OCI-M1 (cell line): ENCODE results near the gene EHD4.

Experiments used
- DNase-seq: peaks from one replicate; lab custom pipeline; 2025; lab: John Stamatoyannopoulos, UW

The EHD4 gene

DNA sequence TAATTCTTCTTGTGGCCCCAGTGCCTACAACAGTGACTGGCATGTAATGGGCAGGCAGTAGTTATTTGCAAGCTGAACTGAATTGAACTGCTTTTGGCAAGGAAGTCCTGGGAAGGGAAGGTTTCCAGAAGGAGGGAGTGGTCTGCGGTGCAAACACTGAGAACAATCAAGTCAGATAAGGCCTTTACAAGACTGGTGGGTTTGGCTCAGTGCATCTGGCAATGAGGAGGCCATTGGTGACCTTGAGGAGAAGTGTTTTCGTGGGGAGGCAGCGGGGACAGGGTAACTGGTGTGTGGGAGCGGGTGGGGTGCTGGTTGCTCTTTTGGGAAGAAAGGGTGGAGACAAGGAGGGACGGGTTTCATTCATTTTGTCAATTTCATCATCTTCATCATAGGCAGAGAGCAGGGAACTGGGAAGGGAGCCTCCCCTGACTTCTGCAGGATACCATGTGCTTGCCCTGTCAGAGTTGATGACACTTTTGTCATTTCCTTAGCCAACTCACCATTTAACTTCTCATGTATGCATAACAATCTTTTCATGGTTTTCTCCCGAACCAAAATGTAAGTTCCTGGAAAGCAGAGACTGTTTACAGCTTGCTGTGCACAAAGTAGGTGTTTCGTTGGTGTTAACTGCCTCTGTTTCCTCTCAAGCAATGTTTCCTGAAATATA lies 8.4 kb upstream of the EHD4 start:
- no peak for DNase-seq

- no peak for DNase-seq
Observed at GRCh38 chr15:41979493-41980266, 7.3 kb upstream of the EHD4 start.

DNA sequence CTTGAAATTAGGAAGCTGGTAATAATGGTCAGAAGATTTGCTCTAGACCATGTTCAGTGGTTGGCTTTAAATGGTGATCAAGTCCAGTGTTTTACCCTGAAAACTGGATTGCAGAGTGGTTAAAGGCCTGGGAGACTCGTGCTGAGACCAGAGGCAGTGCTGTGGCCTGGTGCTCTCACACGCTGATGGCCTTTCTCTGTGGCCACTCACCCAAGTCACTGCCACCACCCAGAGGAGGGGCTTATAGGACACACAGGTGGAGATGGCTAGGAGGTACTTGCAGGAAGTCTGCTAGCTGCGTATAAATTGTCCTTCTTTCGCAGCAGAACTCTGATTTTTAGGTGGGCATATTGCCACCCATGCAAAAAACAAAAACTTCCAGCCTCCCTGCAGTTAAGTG lies 6.2 kb upstream of the EHD4 start:
- DNase-seq: no peak

GRCh38 chr15:41977757-41978383 lies 5.5 kb upstream of the EHD4 start:
- DNase-seq: no peak

DNA sequence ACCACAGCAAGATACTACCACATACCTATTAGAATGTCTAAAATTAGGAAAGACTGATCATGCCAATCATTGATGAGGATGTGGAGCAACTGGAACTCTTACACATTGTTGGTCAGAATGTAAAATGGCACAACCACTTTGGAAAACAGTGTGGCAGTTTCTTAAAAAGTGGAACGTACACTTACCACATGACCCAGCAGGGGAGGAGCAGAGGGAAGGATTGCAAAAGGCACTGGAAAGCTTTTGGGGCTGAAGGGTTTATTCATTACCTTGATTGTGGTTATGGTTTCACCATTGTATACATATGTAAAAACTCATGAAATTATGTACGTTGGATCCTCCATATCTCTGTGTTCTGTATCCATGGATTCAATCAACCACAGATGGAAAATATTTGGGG lies 3.3 kb upstream of the EHD4 start:
- peak; percentile 25 for DNase-seq

DNA sequence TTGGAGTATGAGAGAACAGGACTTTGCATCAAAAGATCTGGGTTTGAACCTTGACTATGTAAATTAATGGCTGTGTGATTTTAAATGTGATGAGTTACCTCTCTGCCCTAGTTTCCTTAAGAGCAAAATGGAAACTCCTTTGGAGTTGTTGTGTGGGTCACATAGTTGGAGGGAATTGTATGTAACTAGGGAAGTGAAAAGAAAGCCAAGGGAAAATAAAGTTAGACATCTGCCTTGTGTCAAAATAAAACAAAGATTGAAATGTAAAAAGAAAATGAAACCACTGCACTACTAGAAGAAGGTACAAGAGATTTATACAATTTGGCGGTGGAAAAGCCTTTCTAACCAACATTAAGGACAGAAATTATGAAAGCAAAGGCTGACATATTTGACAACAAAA lies 1.7 kb upstream of the EHD4 start:
- peak; percentile 20 for DNase-seq

- DNase-seq: no peak
Observed at GRCh38 chr15:41971895-41972252, 483 bp downstream of the EHD4 start.

DNA sequence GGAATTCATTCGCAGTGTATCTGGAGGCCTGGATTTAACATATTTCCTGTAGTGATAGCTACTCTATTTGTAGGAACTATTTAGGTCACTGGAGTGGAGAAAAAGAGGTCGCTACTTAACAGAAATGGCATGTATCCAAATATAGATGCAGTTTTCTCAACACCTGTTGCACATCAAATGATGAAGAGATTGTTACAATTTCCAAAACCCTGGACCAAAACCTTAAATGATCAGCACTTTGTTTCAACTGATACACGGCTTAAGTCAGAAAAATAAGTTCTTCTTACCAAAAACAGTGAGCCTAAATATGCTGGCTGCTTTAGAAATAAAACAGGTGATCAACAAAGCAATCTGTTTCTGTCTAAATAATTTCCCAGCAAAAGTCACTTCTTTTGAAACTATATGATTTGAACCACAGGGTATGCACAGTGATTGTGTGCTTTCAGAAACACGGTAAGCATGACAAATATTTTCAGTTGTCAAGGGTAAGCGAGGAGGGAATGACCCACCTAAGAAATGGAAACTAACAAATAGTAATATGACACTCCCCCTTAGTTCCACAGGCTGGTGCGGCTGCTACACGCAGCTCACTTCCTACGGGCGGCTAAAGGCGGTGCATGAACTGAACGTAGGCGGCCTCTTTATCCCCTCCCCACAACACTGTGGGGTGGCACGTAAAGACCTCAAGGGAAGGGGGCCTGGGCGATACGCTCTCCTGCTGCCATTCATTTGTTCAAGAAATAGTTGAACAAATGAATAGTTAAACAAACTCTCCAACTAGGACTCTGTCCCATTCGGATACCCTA lies 1.1 kb downstream of the EHD4 start:
- peak; percentile 75 for DNase-seq

DNA sequence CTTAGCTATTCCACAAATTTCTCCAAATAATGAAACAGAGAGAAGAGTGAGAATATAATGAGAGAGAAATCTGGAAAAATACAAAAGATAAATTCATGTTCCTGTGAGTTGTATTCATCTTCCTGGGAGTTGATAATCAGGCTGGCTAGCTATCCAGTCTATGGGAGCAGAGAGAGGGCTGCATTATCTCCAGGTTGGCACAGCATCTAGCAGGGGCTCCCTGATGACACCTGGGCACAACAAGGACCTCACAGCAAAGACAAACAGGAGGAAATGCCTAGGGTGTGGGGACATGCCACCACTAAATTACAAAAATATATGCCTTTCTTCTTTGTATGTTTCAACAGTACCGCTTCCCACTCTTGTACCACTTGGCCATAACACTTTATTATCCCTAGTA lies 1.9 kb downstream of the EHD4 start:
- no peak for DNase-seq

DNA sequence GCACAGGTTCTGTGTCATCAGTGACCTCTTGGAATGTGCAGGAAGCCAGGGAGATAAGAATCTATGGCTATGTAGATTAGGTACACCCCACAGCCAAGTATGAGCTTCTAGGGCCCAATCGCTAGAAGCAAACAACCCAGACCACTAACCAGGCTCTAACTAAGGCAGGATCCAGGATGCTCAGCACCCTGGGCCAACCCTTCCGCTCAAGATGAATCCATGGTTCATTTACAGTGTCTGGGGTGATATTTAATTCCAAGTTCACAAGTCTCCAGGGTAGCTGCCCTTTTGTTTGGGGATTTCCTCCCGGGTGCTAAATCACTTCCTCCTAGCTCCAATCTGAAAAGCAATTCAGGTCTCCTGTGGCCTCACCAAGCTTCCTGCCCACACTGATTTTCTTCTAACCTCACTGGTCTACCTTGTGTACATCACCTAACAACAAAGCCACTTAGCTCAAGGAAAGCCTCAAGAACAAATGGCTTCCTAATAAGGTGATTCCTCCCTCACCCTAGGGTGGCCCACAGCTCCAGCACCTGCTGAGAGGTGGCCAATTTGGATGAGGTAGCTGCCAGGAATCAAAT lies 2.4 kb downstream of the EHD4 start:
- no peak for DNase-seq

DNA sequence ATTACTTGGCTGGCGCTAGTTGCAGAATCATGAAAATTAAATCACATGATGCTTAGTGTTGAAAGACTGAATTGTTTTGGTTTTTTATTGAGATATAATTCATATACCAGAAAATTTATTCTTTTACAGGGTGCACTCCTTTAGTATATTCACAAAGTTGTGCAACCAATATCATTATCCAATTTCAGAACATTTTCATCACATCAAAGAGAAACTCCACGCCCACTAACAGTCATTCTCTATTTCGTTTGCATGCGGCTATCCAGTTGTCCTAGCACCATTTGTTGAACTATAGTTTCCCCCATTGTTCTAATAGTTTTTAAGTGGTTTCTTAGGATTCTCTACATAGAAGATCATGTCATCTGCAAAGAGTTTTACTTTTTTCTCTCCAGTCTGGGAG lies 3.7 kb downstream of the EHD4 start:
- peak; percentile 15 for DNase-seq

GRCh38 chr15:41967506-41968206 lies 4.7 kb downstream of the EHD4 start:
- peak; percentile 92 for DNase-seq

- DNase-seq: peak; percentile 15
Observed at GRCh38 chr15:41966920-41967465, 5.4 kb downstream of the EHD4 start.

- no peak for DNase-seq
Observed at GRCh38 chr15:41966414-41966812, 5.9 kb downstream of the EHD4 start.

GRCh38 chr15:41965441-41966413 lies 6.6 kb downstream of the EHD4 start:
- DNase-seq: no peak

DNA sequence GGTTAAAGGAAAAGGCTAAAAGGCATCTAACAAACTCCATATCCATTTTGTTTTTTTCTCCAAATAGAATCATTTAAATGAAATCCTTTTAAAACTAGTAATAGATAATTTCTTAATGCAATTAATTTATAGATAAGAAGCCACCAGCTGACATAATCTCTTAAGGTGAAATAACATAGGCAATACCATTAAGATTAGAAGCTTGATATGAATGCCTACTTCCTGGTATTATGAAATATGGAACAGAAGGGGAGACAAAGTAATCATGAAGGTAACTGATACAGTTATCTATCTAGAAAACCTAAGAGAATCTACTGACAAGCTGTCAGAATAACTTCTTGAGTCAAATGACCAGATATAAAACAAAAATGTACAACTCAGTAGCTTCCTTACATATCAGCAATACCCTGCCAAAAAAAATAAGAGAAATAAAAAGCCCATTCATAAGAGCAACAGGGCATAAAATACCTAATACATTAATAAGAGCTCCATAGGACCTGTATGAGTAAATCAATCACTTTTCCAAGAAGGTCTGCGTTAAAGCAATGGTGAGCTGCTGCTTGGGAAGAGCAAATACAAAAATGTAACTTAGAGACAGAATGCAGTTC lies 10.7 kb downstream of the EHD4 start:
- no peak for DNase-seq

GRCh38 chr15:41961001-41961518 lies 11.3 kb downstream of the EHD4 start:
- no peak for DNase-seq

DNA sequence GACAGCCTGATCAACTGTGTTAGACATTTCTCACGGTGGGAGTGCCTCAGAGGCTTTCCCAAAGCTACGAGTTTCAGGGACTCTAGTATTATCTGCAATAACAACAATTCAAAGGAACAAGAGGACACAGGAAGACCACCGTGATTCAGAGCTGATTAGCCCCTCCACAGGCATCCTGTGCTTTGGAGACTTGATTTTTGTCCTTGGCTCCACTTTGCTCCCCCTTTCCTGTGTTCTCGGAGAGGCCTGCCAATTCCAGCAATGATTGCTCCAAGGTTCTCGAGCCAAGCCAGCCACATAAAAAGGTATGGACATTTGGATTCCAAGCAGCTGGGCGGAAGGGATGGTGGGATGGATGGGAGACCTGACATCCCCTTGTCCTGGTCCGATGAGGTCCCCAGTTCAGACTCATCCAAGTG lies 14.3 kb downstream of the EHD4 start:
- no peak for DNase-seq
